Fibroblast of skin of scalp (primary cell): ENCODE measurements around the gene OR4C15. TPM values are rescaled to one million over a fixed set of nuclear protein-coding genes. Genes with fewer than 3 reads are reported as not detected.

Experiments used
- DNase-seq: peaks from one replicate; pipeline ENCODE4 v3.0.0-alpha.2; 2013
- polyA plus RNA-seq, 2 experiments: library from polyadenylated mRNA; unstranded; fragments of 120-200 nt; gene quantifications; one replicate each; pipeline ENCODE4 v1.2.1, GENCODE V29; 2013; ENCODE audit not compliant: insufficient read length in 2 of 2

The OR4C15 gene
- not detected for polyA plus RNA-seq (2013, experiment 1 of 2; ENCODE audit: insufficient read length)
- not detected for polyA plus RNA-seq (2013, experiment 2 of 2; ENCODE audit: insufficient read length)

DNA sequence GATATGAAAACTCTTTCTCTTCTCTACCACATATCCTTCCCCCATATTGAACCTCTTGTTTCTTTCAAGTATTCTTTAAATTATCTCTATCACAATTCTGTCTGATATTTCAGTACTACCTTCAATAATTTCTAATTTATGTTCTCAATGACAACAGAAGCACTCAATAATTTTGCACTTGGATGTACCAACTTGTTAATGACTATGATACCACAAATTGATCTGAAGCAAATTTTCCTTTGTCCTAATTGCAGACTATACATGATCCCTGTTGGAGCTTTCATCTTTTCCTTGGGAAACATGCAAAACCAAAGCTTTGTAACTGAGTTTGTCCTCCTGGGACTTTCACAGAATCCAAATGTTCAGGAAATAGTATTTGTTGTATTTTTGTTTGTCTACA lies at the start of gene OR4C15:
Gene OR4C15 (plus strand): TSS at position 301 of the 400 bp plus-strand sequence. CDS start 0 bp downstream, at position 301.
- DNase-seq = no peak

DNA sequence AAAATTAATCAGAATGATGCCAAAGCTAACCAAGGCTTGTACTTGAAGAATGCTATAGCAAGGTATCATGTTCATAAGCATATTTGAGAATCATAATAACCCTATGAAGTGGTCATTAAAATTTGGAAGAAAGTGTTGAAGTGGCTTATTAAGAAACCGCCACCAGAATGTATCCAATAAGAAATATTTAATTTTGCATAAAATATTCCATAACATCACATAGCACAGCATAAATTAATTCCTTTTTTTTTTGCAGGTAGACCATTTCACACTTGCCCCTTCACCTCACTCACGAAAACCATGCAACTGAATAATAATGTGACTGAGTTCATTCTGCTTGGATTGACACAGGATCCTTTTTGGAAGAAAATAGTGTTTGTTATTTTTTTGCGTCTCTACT lies 17.6 kb downstream of the OR4C15 start, which contains the start of gene OR4C16:
Gene OR4C16 (plus strand): TSS at position 301 of the 400 bp plus-strand sequence. CDS start 0 bp downstream, at position 301.
- DNase-seq = no peak

GRCh38 chr11:55572548-55572947 lies 18.3 kb downstream of the OR4C15 start:
- no peak for DNase-seq
